A549 treated with Hydrocortisone at 1 μM for 4 hours (cell line): Measurements from ENCODE around the gene MC1R. TPM values are rescaled to one million over a fixed set of nuclear protein-coding genes. Genes with fewer than 3 reads are reported as not detected.

Experiments
- total RNA-seq: library from RNA; stranded (reverse); fragments of 200-300 nt; extraction: Qiagen RNA extraction; gene quantifications from 5 replicates; pipeline ENCODE4 v1.2.3, GENCODE V29; 2022

The MC1R gene
- 5.9 to 7.0 TPM (median 6.1 TPM) in 5 replicates for total RNA-seq

GRCh38 chr16:89918453-89919347, at the start of gene MC1R:
MC1R (plus strand) TSS chr16:89918862; CDS start chr16:89919259, 397 bp downstream.

GRCh38 chr16:89873109-89873971, 45.3 kb upstream of the MC1R start, which contains the start of gene TCF25:
TCF25 (plus strand) TSS chr16:89873592; CDS start chr16:89873668, 76 bp downstream.

GRCh38 chr16:89922884-89923639, 4.4 kb downstream of the MC1R start, which contains the start of gene TUBB3:
TUBB3 (plus strand) TSS chr16:89923342; CDS start chr16:89923402, 60 bp downstream.

Other genes starting within 250 kb of the MC1R start
- gene CDK10, start 232.2 kb upstream of the MC1R start, total RNA-seq, result 36.0 to 85.5 TPM (median 42.8 TPM) in 5 replicates
- 9.0 to 13.1 TPM (median 12.6 TPM) in 5 replicates for gene SPATA2L, start 217.2 kb upstream of the MC1R start, total RNA-seq
- 3.7 to 5.9 TPM (median 4.9 TPM) in 5 replicates for gene VPS9D1, start 198.0 kb upstream of the MC1R start, total RNA-seq
- 17.7 to 19.5 TPM (median 19.1 TPM) in 5 replicates for gene ZNF276, start 197.3 kb upstream of the MC1R start, total RNA-seq
- 28.7 to 35.7 TPM (median 32.1 TPM) in 5 replicates for gene FANCA, start 102.2 kb upstream of the MC1R start, total RNA-seq
- 5.5 to 7.7 TPM (median 7.2 TPM) in 5 replicates for gene SPIRE2, start 90.4 kb upstream of the MC1R start, total RNA-seq
- 68.0 to 80.0 TPM (median 71.4 TPM) in 5 replicates for gene TCF25, start 45.3 kb upstream of the MC1R start, total RNA-seq
- gene TUBB3, start 4.5 kb downstream of the MC1R start, total RNA-seq, result 209 to 251 TPM (median 243 TPM) in 5 replicates
- 96.9 to 119 TPM (median 110 TPM) in 5 replicates for gene DEF8, start 29.9 kb downstream of the MC1R start, total RNA-seq
- 51.4 to 64.5 TPM (median 59.9 TPM) in 5 replicates for gene DBNDD1, start 100.6 kb downstream of the MC1R start, total RNA-seq
- not detected in 5 replicates for gene PRDM7, start 158.5 kb downstream of the MC1R start, total RNA-seq